HG03469 (cell line): ENCODE results near the gene CAMTA1.

Experiments
- ATAC-seq: cut with Tn5 transposase; IDR thresholded peaks from one replicate; pipeline ENCODE4 v1.9.1; 2021; ENCODE audit warnings: mild to moderate bottlenecking, moderate library complexity, moderate number of reproducible peaks; ENCODE audit not compliant: unreplicated experiment

Gene CAMTA1

GRCh38 chr1:7491109-7491817 is 706.0 kb downstream of the CAMTA1 start:
- ATAC-seq, result no peak

- ATAC-seq, result no peak
These were observed 706.5 kb downstream of the CAMTA1 start for GRCh38 chr1:7491818-7492173.

- no peak for ATAC-seq
These were observed 708.6 kb downstream of the CAMTA1 start for GRCh38 chr1:7493711-7494454.

GRCh38 chr1:7495962-7496361 is 710.7 kb downstream of the CAMTA1 start:
- no peak for ATAC-seq

GRCh38 chr1:7497107-7497637 is 711.9 kb downstream of the CAMTA1 start:
- no peak for ATAC-seq

GRCh38 chr1:7500381-7501083 is 715.3 kb downstream of the CAMTA1 start:
- ATAC-seq, result no peak

- no peak for ATAC-seq
These were observed 715.8 kb downstream of the CAMTA1 start for GRCh38 chr1:7501084-7501491.

GRCh38 chr1:7501723-7502603 is 716.7 kb downstream of the CAMTA1 start:
- no peak for ATAC-seq

- ATAC-seq, result no peak
These were observed 718.6 kb downstream of the CAMTA1 start for GRCh38 chr1:7503691-7504437.

GRCh38 chr1:7504438-7504720 is 719.1 kb downstream of the CAMTA1 start:
- no peak for ATAC-seq

- ATAC-seq, result no peak
These were observed 720.0 kb downstream of the CAMTA1 start for GRCh38 chr1:7505094-7505770.

GRCh38 chr1:7505771-7506453 is 720.7 kb downstream of the CAMTA1 start:
- no peak for ATAC-seq

- no peak for ATAC-seq
These were observed 721.4 kb downstream of the CAMTA1 start for GRCh38 chr1:7506454-7507284.

- no peak for ATAC-seq
These were observed 722.2 kb downstream of the CAMTA1 start for GRCh38 chr1:7507285-7508019.

GRCh38 chr1:7508052-7508933 is 723.0 kb downstream of the CAMTA1 start:
- no peak for ATAC-seq

GRCh38 chr1:7508934-7509519 is 723.8 kb downstream of the CAMTA1 start:
- no peak for ATAC-seq
